GM12891 (cell line): ENCODE results near the gene BEGAIN.

ENCODE experiments used
- DNase-seq: peaks from one replicate; pipeline ENCODE4 v3.0.0; 2011; ENCODE audit warnings: low spot score; ENCODE audit not compliant: insufficient read length
- FAIRE-seq: peaks from 2 replicates; lab custom pipeline; 2011; peaks lifted over from hg19 to GRCh38; lab: Jason Lieb, UNC
- PAX5 ChIP-seq: IDR thresholded peaks from 2 replicates; pipeline ENCODE4 v1.6.1; 2011; ENCODE audit warnings: low read length, moderate library complexity, mild to moderate bottlenecking; ENCODE audit not compliant: insufficient read depth, severe bottlenecking
- POLR2A ChIP-seq: IDR thresholded peaks from 2 replicates; pipeline ENCODE4 v1.6.1; 2011; ENCODE audit warnings: low read depth, low read length, control low read depth
- POLR2AphosphoS5 ChIP-seq: IDR thresholded peaks from 2 replicates; pipeline ENCODE4 v1.6.1; 2011; ENCODE audit warnings: low read depth, low read length, control low read depth
- POU2F2 ChIP-seq: IDR thresholded peaks from 2 replicates; pipeline ENCODE4 v1.6.1; 2011; ENCODE audit warnings: low read depth, mild to moderate bottlenecking, control low read depth, low read length, moderate library complexity
- SPI1 ChIP-seq: IDR thresholded peaks from 2 replicates; pipeline ENCODE4 v1.6.1; 2011; ENCODE audit warnings: low read depth, low read length, control low read depth
- TAF1 ChIP-seq: IDR thresholded peaks from 2 replicates; pipeline ENCODE4 v1.6.1; 2011; ENCODE audit warnings: low read depth, low read length, control low read depth

Gene BEGAIN

DNA sequence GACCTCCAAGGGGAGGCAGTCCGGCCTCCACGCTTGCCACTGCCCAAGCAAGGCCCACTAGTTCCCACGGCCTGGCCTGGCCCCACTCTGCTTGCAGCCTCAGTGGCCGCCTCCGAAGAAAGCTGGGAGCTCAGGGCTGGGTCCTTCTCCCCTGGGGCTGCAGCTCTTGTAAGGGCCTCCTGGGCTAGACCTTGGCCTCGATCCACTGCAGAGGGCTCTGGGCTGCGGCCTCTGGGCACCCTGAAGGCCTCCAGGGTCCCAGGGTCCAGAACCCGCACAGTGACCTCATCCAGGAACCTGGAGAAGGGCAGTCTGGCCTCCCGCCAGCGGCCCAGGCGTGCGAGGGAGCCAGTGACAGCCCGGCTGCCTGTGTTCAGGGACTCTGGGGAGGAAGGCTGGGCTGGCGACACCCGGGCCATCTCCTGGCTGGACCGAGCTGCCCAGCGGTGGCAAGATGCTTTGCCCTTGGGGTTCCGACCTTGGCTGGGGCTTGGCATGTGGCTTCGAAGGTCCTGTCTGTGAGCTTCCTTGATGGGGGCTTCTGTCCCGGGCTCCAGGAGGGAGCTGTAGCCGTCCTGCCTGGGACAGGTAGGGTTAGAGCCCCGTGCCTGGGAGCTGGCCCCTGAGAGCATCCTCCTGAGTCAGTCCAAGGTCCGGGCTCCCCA lies 9.8 kb downstream of the BEGAIN start:
- DNase-seq = no peak
- no peak for TF ChIP-seq POLR2AphosphoS5
- no peak for TF ChIP-seq POU2F2
- TF ChIP-seq TAF1 = no peak
- TF ChIP-seq PAX5 = no peak
- no peak for TF ChIP-seq POLR2A
- no peak for TF ChIP-seq SPI1
- FAIRE-seq = no peak

DNA sequence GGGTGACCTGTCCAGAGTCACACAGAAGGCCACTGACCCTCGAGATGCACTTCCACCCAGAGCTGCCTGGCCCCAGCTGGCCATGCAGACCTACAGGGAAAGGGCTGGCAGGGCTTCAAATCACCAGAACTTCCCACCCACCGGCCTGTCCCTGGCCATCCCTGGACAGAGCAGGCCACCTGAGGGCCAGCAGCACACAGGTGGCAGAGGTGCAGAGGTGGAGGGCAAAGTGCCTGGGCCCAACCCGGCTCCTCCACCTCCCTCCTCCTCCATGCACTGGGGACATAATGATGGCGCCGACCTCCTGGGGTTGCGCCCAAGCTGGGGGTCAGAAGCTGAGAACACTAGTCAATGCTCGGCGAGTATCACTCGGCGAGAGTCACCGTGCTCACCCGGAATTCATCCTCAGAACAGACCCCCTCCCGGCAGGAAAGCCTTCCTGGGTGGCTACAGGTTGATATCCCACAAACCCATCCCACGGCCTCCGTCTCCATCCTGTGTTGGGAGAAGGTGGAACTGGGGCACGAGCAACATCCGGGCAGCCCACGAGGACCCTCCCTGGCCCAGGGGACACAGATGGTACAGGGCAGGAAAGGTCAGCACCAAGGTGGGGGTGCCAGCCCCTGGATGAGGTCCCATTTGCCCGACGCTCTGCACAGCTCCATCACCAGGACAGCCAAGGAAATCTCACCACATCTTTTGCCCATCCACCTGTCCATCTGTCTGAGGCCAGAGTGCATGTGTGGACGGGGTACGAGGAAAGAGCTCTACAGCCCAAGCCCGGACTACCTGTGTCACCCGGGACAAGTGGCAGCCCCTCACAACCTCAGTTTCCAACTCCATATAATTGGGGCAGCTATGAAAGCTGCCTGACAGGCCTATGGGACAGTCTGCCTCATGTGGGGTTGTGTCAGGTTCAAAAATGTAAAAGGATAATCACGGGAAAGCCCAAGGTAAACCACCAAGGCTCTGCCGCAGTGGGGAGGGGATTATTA lies 10.8 kb downstream of the BEGAIN start:
- FAIRE-seq = no peak
- DNase-seq = no peak
- TF ChIP-seq TAF1 = no peak
- TF ChIP-seq POLR2AphosphoS5 = no peak
- TF ChIP-seq POU2F2 = no peak
- TF ChIP-seq PAX5 = no peak
- TF ChIP-seq SPI1 = no peak
- no peak for TF ChIP-seq POLR2A

DNA sequence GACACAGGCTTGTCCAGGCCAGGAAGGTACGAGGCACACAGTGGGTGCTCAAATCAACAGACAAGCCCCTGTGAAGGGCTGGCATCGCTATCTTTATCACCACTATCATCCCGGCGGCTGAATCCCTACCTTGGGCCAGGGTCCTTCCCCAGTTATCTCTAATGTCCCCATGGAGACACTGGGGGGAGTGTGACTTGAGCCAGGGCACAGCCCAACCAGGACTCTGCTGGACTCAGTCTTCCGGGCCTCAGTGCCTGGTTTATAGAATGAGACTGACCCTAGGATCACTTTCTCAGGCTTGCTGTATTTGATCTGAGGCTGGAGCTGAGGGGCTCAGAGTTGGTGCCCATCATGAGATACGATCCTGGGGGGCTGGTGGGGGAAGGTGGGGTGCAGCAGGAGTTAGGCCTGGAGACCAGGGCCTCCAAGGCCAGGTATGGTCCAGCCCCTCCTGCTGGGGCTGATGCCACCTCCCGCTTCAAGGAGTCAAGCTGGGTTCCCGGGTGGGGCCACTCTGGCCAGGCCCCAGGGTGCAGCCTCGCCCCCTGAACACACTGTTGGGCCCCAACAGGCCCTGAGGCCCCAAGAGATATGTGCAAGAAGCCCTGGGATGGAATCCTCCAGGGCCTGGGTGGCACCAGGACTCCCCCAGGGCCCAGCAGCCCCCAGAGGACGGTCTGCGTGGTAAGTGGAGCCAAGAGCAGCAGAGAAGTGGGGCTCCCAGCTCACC lies 11.8 kb downstream of the BEGAIN start:
- TF ChIP-seq PAX5 (no peak), POLR2AphosphoS5 (no peak), POU2F2 (no peak), TAF1 (no peak), SPI1 (no peak), POLR2A (no peak)
- FAIRE-seq (no peak), DNase-seq (no peak)

DNA sequence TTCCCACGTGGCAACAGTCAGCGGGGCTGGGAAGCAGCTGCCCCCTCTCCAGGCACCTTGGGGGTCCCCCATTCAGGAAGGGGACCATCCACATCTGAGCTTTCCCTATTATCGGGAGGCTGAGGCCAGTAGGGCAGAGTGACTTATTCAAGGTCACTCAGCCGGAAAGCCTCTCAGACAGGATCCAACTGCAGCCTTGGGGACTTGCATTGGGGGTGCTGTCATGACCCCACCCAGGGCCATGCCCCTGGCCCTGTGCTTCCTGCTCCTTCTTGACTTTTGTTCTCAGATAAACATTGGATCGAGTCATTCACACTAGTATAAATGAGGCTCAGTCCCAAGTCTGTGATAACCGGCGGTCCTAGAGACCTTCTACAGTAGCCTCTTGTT lies 12.6 kb downstream of the BEGAIN start:
- no peak for DNase-seq
- FAIRE-seq = no peak
- TF ChIP-seq POLR2AphosphoS5 = no peak
- no peak for TF ChIP-seq SPI1
- no peak for TF ChIP-seq POU2F2
- no peak for TF ChIP-seq TAF1
- TF ChIP-seq PAX5 = no peak
- TF ChIP-seq POLR2A = no peak

DNA sequence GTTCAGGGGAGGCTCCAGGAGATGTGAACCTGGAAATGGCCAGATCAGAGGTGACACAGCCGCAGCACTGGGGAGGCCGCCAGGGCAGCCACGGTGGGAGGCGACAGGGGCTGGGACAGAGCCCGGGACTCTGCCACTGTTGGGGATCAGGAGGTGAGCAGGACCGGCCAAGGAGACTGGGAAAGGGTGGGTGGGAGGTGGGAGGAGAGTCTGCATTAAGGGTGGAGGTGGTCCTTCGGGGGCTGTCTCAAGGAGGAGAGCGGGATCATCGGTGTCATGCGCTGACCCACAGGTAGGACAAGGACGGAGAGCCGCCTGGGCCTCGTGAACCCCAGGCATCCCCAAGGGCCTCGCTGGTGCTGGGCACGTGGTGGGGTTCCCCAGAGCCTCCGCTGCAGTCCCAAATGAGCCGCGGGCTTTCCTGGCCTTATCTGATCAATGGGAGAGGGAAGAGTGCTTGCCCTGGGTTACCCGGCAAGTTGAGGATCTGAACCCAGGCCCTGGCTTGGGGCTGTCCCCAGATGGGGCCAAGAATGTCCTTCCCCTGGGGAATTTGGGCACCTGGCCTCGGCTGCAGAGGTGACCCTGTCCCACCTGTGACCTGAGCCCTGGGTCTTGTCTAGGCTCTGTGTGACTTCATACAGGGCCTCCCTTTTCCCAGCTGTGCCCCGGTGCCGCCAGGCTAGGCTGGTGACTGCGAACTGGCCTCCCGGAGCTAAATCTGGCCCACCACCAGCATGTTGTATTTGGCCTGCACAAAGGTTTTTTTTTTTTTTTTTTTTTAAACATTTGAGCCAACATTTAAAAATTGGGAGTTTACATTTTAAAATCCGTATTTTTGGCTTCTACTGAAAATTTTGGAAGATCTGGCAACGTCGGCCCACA lies 13.2 kb downstream of the BEGAIN start:
- DNase-seq (no peak), FAIRE-seq (no peak)
- TF ChIP-seq SPI1 (no peak), POU2F2 (no peak), PAX5 (no peak), POLR2A (no peak), TAF1 (no peak), POLR2AphosphoS5 (no peak)

DNA sequence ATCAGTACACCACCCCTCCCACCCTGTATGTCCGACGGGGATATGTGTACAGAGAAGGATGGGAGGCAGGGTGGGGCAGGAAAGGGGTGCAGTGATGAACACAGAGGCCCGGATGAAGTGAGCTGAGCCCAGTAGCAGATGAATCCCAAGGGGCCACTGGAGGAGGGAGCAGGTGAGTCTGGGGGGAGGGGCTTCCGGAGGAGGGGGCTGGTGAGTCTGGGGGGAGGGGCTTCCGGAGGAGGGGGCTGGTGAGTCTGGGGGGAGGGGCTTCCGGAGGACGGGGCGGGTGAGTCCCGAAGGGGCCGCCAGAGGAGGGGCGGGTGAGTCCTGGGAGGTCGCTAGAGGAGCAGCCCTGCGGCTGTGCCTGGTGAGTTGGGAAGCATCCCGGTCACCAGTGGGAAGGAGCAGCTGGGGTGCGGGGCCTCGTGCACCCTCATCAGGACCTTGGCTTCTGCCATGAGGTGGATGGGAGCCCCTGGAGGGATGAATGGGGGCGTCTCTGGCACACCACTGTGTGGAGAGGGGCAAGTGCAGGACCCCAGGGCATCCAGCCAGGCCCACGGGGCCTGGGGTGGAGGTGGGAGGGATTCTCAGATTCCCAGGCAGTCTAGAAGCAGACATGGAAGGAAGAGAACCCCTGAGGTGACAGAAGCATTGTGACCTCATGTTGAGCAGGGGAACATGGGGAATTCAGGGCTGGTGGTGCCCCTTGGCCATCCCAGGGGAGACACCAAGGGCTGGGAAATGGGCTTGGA lies 14.0 kb downstream of the BEGAIN start:
- no peak for DNase-seq
- FAIRE-seq = no peak
- TF ChIP-seq POLR2AphosphoS5 (no peak), SPI1 (no peak), POLR2A (no peak), POU2F2 (no peak), TAF1 (no peak), PAX5 (no peak)

DNA sequence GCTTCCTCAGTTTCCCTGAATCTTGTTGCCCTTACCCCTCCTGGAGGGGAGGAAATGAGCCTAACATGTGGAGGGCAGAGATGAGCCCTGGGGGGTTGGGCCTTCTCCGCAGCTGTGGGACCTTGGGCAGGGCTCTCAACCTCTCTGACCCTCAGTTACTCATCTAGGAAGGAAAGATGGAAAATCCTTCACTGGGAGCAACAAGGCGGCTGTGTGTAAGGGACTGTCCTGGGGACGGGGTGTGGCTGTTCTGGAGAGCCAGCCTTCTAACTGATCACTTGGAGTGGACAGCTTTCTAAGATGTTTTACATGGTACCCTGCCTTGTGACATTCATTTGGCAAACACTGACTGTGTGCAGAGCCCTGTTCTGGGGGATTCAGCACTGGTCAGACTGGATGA lies 14.7 kb downstream of the BEGAIN start:
- no peak for TF ChIP-seq POLR2AphosphoS5
- no peak for TF ChIP-seq TAF1
- TF ChIP-seq POLR2A = no peak
- no peak for TF ChIP-seq SPI1
- no peak for TF ChIP-seq POU2F2
- TF ChIP-seq PAX5 = no peak
- FAIRE-seq (no peak), DNase-seq (no peak)

DNA sequence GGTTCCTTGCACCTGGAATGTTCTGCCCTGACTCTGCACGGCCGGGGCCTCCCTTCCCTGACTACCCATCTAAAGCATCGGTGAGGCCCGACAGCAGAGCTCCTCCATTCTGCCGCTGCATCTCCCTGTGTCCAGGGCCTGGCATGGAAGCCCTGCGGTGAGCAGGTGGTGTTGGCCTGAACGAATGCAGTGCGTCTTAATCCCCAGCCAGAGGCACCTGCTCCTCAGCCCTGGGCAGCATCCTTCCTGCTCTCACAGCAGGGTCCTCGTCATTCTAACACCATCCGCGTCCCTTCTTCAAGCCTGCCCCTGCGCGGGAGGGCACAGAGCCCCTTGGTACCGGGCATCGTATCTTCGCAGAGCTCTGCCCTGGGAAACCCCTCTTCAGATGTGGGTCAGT lies 15.4 kb downstream of the BEGAIN start:
- FAIRE-seq (no peak), DNase-seq (no peak)
- no peak for TF ChIP-seq POLR2AphosphoS5
- no peak for TF ChIP-seq PAX5
- TF ChIP-seq POU2F2 = no peak
- TF ChIP-seq TAF1 = no peak
- TF ChIP-seq SPI1 = no peak
- no peak for TF ChIP-seq POLR2A
